Peyer's patch (tissue), 4 donors: Measurements from ENCODE around the gene COG5.

Experiments
- POLR2A ChIP-seq, 2 donors: fragments of 450-650 bp; IDR thresholded peaks; one replicate each; pipeline ENCODE4 v1.5.1; 2017; ENCODE audit warnings: antibody characterized with exemption in 2 of 2, mild to moderate bottlenecking in 2 of 2, moderate library complexity in 2 of 2
- TF ChIP-seq, protein P1 (sequence below), 6 experiments: fragments of 450-650 bp in 4 of 6; fragments of 200-600 bp in 2 of 6; sonication (generic) in 1 of 6; IDR thresholded peaks; one replicate each; pipeline ENCODE4 v1.5.1; 2017 to 2019; ENCODE audit warnings: antibody characterized with exemption in 6 of 6, mild to moderate bottlenecking in 3 of 6, moderate library complexity in 1 of 6

DNA sequence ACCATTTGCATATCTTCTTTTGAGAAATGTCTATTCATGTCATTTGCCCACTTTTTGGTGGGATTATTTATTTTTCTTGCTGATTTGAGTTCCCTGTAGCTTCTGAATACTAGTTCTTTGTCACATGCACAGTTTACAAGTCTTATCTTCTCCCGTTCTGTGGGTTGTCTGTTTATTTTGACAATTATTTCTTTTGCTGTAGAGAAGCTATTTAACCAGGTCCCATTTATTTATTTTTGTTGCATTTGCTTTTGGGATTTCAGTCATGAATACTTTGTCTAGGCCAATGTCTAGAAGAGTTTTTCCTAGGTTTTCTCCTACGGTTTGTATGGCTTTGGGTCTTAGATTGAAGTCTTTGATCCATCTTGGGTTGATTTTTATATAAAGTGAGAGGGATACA, 60.9 kb downstream of the COG5 start:
- TF ChIP-seq, protein P1, sequence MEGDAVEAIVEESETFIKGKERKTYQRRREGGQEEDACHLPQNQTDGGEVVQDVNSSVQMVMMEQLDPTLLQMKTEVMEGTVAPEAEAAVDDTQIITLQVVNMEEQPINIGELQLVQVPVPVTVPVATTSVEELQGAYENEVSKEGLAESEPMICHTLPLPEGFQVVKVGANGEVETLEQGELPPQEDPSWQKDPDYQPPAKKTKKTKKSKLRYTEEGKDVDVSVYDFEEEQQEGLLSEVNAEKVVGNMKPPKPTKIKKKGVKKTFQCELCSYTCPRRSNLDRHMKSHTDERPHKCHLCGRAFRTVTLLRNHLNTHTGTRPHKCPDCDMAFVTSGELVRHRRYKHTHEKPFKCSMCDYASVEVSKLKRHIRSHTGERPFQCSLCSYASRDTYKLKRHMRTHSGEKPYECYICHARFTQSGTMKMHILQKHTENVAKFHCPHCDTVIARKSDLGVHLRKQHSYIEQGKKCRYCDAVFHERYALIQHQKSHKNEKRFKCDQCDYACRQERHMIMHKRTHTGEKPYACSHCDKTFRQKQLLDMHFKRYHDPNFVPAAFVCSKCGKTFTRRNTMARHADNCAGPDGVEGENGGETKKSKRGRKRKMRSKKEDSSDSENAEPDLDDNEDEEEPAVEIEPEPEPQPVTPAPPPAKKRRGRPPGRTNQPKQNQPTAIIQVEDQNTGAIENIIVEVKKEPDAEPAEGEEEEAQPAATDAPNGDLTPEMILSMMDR (IDR thresholded peaks at IDR 0.05): no peak
- TF ChIP-seq POLR2A (IDR thresholded peaks at IDR 0.05): no peak
